OCI-LY7 (cell line): ENCODE measurements around the gene PHPT1.
"Not testable (repeated sequence)": the region's sequence is repeated elsewhere in the genome, so short reads cannot be mapped to it uniquely, and the experiment has no call there.

Experiments
- CTCF ChIP-seq: fragments of 200-600 bp; sonication (generic); conservative IDR thresholded peaks from 2 replicates; pipeline ENCODE4 v1.5.1; 2014; ENCODE audit warnings: mild to moderate bottlenecking, antibody characterized with exemption, low read length, moderate library complexity, mixed read lengths
- EZH2phosphoT487 ChIP-seq: fragments of 200-600 bp; sonication (generic); IDR thresholded peaks from 2 replicates; pipeline ENCODE4 v1.6.1; 2018; ENCODE audit warnings: low read depth, borderline replicate concordance, mild to moderate bottlenecking, mixed run types, antibody characterized with exemption, low read length, moderate library complexity, mixed read lengths

GRCh38 chr9:136883670-136884069, 34.5 kb downstream of the PHPT1 start:
- TF ChIP-seq CTCF, EZH2phosphoT487: not testable (repeated sequence)
